Activated B cell treated with CpG ODN at 0.5 μM for 24 hours (primary cell): ENCODE data around the gene HSD17B14. TPM values are rescaled to one million over a fixed set of nuclear protein-coding genes. Genes with fewer than 3 reads are reported as not detected.

Experiments used
- ATAC-seq: fragments of 200-7000 bp; cut with Tn5 transposase; one replicate; pipeline ENCODE4 v1.10.0; 2021; ENCODE audit warnings: low read depth, mild to moderate bottlenecking, moderate library complexity
- CTCF ChIA-PET: fragments of 350-600 bp; sonication (Branson Sonifier 250); formaldehyde crosslinking; loops from one replicate; lab custom pipeline; 2021; ENCODE audit warnings: antibody characterized with exemption; lab: Charles Lee
- POLR2A ChIA-PET: fragments of 350-600 bp; sonication (Branson Sonifier 250); formaldehyde crosslinking; loops from one replicate; lab custom pipeline; 2021; ENCODE audit warnings: antibody characterized with exemption; lab: Charles Lee
- DNase-seq: peaks from one replicate; pipeline ENCODE4 v3.0.0; 2022
- H3K27ac Mint-ChIP-seq: one replicate; pipeline ENCODE4 v1.8.0; 2020; ENCODE audit warnings: mixed read lengths
- H3K27me3 Mint-ChIP-seq: one replicate; pipeline ENCODE4 v1.8.0; 2021; ENCODE audit warnings: mixed read lengths
- H3K36me3 Mint-ChIP-seq: one replicate; pipeline ENCODE4 v1.8.0; 2021; ENCODE audit warnings: low read depth, mixed read lengths
- H3K4me1 Mint-ChIP-seq: one replicate; pipeline ENCODE4 v1.8.0; 2021; ENCODE audit warnings: mixed read lengths
- H3K4me3 Mint-ChIP-seq: one replicate; pipeline ENCODE4 v1.8.0; 2020; ENCODE audit warnings: mild to moderate bottlenecking, mixed read lengths
- H3K9me3 Mint-ChIP-seq: one replicate; pipeline ENCODE4 v1.8.0; 2020; ENCODE audit warnings: mixed read lengths
- intact Hi-C: fragments of 100-400 bp; cut with micrococcal nuclease; formaldehyde crosslinking; loops from one replicate; pipeline ENCODE4 v1.15.1; 2024
- total RNA-seq: library from RNA; stranded (reverse); gene quantifications from 2 replicates; pipeline ENCODE4 v1.2.3, GENCODE V29; 2022
- TF ChIP-seq, protein P1 (sequence below): fragments of 200-600 bp; IDR thresholded peaks from one replicate; pipeline ENCODE4 v1.8.0; 2022; ENCODE audit warnings: antibody characterized with exemption, mild to moderate bottlenecking

Gene HSD17B14
- total RNA-seq, 1 donor from 2014 or later, result 2.6 TPM

DNA sequence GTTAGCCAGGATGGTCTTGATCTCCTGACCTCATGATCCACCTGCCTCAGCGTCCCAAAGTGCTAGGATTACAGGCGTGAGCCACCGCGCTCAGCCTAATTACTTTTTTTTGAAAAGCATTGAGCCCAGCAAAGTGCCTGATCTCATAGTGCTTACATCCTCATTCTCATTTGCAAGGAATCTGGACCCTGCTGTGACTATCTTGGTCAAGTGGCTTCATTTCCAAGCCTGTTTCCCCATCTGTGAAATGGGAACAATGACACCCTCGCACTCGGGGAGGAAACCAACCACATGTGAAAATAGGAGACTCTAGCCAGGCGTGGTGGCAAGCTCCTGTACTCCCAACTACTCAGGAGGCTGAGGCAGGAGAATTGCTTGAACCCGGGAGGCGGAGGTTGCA lies 33.8 kb upstream of the HSD17B14 start:
- DNase-seq, result no peak
- Mint-ChIP-seq H3K4me3 (no peak overlapping the region), H3K9me3 (no peaks in the 10 kb centered on the region), H3K27ac (no peak overlapping the region), H3K36me3 (peaks cover 29% of the 10 kb centered on the region), H3K27me3 (no peaks in the 10 kb centered on the region), H3K4me1 (peaks cover 24% of the 10 kb centered on the region)
- ChIA-PET POLR2A (interaction anchor here (0.7 kb wide), 2 partner anchors 100 to 1049 kb away, joined by 4 to 5 read pairs; no protein-coding TSS in a partner anchor), CTCF (no interaction called here)
- TF ChIP-seq, protein P1, sequence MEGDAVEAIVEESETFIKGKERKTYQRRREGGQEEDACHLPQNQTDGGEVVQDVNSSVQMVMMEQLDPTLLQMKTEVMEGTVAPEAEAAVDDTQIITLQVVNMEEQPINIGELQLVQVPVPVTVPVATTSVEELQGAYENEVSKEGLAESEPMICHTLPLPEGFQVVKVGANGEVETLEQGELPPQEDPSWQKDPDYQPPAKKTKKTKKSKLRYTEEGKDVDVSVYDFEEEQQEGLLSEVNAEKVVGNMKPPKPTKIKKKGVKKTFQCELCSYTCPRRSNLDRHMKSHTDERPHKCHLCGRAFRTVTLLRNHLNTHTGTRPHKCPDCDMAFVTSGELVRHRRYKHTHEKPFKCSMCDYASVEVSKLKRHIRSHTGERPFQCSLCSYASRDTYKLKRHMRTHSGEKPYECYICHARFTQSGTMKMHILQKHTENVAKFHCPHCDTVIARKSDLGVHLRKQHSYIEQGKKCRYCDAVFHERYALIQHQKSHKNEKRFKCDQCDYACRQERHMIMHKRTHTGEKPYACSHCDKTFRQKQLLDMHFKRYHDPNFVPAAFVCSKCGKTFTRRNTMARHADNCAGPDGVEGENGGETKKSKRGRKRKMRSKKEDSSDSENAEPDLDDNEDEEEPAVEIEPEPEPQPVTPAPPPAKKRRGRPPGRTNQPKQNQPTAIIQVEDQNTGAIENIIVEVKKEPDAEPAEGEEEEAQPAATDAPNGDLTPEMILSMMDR, result no peak
- intact Hi-C loops, result loop anchor here (10.0 kb wide), 2 partner anchors 585 to 625 kb away; partner anchors contain the start of genes ALDH16A1, PIH1D1 and RPS11
- no peak for ATAC-seq

DNA sequence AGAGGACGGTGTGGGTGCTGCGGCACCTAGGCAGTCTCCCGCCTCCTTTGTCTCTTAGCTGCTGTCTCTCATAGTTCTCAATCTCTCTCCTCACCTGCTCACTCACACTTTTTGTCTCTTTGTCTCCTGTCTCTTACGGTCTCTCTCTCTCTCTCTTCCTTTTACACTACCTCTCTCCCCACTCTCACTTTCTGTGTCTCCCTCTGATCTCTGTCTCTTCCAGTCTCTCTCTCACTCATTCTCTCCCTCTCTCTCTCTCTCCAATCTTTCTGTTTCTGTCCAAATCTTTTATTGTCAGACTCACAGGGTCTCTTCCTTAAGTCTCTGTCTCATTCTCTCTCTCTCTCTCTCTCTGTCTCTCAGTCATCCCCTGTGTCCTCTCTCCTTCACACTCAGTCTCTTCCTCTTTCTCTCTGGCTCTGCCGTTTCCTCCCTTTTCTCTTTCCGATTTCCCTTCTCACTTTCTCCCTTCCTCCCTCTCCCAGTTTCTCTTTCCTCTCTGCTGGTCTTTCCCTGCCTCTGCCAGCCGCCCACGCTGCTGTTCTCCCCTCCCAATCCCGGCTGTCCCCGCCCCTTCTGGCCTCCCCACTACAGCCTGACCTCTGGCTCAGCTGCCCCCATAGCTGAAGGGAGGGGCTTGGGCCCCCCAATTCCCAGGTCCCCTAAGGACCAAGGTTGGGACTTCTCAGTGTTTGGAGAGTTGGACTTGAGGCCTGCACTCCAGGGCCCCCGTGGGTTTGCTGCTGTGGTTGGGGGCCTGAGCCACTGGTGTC lies 32.0 kb upstream of the HSD17B14 start, which contains the start of gene PLEKHA4:
PLEKHA4 (minus strand) TSS at position 504 of the 773 bp plus-strand sequence. CDS start 997 bp downstream, outside the sequence.
- H3K27ac Mint-ChIP-seq, result no peak within 1 kb of the TSS

DNA sequence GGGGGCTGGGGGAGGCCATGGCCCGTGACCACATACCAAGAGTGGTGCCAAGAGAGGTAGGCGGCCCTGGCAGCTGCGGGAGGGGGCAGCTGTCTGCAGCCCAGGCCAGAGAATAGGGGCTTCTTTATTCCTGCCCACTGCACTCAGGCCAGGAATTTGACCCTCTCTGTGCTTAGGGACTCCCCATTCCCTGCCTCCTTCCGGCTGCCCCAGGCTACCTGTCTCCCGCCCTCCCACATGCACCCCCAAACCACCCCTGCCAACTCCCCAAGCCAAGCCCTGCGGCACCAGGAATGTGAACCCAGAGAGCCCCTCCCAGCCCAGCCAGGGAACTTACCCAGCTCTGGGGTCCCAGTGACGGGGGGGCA lies 31.4 kb upstream of the HSD17B14 start:
- intact Hi-C loops, result no loop called here
- Mint-ChIP-seq H3K9me3 (no peaks in the 10 kb centered on the region), H3K27ac (no peak overlapping the region), H3K27me3 (no peaks in the 10 kb centered on the region), H3K36me3 (peaks cover 6% of the 10 kb centered on the region), H3K4me3 (no peak overlapping the region), H3K4me1 (peaks cover 6% of the 10 kb centered on the region)
- ChIA-PET CTCF (interaction anchor here (1.0 kb wide), 1 partner anchor 103 kb away, joined by 4 read pairs; no protein-coding TSS in a partner anchor), POLR2A (interaction anchor here (0.7 to 0.8 kb wide), 2 partner anchors 40 to 103 kb away, joined by 3 to 9 read pairs; no protein-coding TSS in a partner anchor)
- ATAC-seq (no peak), DNase-seq (no peak)
- TF ChIP-seq, protein P1, result no peak

More for the DNA sequence above, 32.0 kb upstream of the HSD17B14 start, which contains the start of gene PLEKHA4:
- POLR2A ChIA-PET, result interaction anchor here (0.7 to 0.8 kb wide), 2 partner anchors 41 to 103 kb away, joined by 3 to 9 read pairs; no protein-coding TSS in a partner anchor
- H3K4me3 Mint-ChIP-seq, result no peak within 1 kb of the TSS
- TF ChIP-seq, protein P1, result no peak
- intact Hi-C loops, result no loop called here
- H3K27me3 Mint-ChIP-seq, result no peaks in the 10 kb centered on the region
- H3K36me3 Mint-ChIP-seq, result peaks cover 12% of the 10 kb centered on the region
- H3K9me3 Mint-ChIP-seq, result no peaks in the 10 kb centered on the region
- H3K4me1 Mint-ChIP-seq, result peaks cover 10% of the 10 kb centered on the region
- ATAC-seq (no peak), DNase-seq (no peak)
- CTCF ChIA-PET, result interaction anchor here (1.0 kb wide), 1 partner anchor 102 kb away, joined by 4 read pairs; no protein-coding TSS in a partner anchor

DNA sequence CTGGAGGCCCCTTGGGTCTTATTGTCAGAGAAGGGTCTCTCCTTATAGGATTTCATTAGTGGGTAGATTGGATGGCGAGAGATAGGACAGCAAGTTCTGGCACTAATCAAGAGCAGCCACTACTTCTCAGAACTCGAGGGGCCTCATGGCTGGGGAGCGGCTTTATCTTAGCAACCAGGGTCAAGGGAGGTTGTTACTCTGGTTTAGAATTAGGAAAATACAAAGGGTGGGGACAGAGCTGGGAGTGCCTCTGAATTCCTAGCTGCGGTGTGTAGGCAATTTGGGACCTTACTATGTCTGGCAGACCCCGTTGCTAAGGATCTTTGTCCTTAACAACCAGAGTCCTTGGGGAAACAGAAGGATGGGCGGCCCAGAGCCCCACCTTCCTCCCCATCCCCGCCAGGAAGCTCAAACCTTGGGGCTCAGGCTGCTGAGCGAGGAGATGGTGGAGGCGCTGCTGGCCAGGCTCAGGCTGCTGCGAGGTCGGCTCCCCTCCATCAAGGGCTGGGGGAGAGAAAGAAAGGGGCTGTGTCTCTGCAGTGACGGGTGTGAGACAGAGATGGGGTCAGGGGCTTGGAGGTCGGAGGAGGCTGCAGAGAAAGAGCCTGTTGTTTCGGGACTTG lies 30.9 kb upstream of the HSD17B14 start:
- Mint-ChIP-seq H3K4me3 (no peak overlapping the region), H3K27me3 (no peaks in the 10 kb centered on the region), H3K36me3 (peaks cover 1% of the 10 kb centered on the region), H3K27ac (no peak overlapping the region), H3K9me3 (no peaks in the 10 kb centered on the region), H3K4me1 (peaks cover 6% of the 10 kb centered on the region)
- POLR2A ChIA-PET, result interaction anchor here (0.8 kb wide), 1 partner anchor 40 kb away, joined by 3 read pairs; no protein-coding TSS in a partner anchor
- intact Hi-C loops, result no loop called here
- no peak for DNase-seq
- ATAC-seq, result no peak
- TF ChIP-seq, protein P1, result no peak
- CTCF ChIA-PET, result no interaction called here

DNA sequence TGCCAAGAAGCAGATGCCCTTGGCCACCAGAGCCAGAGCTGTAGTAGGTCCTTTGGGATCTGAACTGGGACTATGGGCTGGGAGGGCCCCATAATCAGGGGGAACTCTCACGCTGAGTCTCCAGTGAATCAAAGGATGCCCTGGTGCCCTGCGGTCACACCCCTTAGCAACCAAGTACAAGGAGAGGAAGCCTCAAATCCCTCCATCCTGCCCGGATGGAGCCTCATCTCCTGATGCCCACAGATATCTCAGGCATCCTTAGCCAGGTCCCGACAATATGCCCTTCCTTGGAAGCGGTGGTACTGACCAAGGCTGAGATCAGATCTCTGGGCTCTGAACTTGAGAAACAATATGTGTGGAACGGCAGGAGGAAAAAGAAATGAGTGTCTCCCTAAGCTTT lies 30.4 kb upstream of the HSD17B14 start:
- Mint-ChIP-seq H3K4me1 (peaks cover 3% of the 10 kb centered on the region), H3K36me3 (no peaks in the 10 kb centered on the region), H3K9me3 (no peaks in the 10 kb centered on the region), H3K27ac (no peak overlapping the region), H3K27me3 (no peaks in the 10 kb centered on the region), H3K4me3 (no peak overlapping the region)
- CTCF ChIA-PET, result no interaction called here
- ATAC-seq (no peak), DNase-seq (no peak)
- TF ChIP-seq, protein P1, result no peak
- POLR2A ChIA-PET, result no interaction called here
- intact Hi-C loops, result no loop called here
